Measurements from ENCODE around the gene ITPA. TPM values are rescaled to one million over a fixed set of nuclear protein-coding genes. Genes with fewer than 3 reads are reported as not detected.

The ITPA gene
- total and polyA plus RNA-seq, 2 of the 13 experiments (the other 11 are each of a cell fraction or from before 2014, with no cell fraction given), result 60.1 to 103 TPM

DNA sequence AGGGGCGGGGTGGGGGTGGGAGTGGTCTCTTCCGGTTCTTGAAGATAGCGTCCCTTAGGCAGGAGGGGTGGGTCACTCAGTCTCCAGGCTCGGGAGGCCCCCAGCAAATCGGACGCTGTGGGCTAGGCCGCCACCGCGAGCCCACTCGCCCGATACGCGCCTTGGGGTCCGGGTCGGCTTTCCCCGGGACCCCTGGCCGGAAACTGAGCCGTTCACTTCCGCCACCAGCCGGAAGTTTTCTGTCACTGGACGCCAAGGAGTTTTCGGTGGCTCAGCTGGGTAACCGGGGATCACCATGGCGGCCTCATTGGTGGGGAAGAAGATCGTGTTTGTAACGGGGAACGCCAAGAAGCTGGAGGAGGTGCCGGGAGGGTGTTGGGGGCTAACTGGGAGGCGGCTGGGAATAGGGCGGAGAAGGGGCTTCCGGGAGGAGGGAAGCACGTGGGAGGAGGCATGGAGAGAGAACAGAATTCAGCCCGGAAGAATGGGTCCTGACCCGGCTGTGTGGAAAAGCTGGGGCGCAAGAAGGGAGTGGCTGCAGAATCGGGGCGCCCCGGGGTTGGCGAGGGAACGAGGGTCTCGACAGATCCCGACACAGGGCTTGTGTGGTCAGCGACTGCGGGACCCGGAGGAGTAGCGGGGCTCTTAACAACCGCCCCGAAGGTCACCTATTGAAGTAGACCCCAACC lies at the start of gene ITPA (continued):
- TF ChIP-seq, protein P1, sequence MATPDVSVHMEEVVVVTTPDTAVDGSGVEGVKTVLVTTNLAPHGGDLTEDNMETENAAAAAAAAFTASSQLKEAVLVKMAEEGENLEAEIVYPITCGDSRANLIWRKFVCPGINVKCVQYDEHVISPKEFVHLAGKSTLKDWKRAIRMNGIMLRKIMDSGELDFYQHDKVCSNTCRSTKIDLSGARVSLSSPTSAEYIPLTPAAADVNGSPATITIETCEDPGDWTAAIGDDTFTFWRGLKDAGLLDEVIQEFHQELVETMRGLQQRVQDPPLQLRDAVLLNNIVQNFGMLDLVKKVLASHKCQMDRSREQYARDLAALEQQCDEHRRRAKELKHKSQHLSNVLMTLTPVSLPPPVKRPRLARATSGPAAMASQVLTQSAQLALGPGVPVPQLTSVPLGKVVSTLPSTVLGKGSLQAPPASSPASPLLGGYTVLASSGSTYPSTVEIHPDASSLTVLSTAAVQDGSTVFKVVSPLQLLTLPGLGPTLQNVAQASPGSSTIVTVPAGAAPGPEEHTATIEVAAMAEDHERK (CRISPR knock-in tag; IDR thresholded peaks at IDR 0.05; ENCODE audit: low read depth), result no peak
- TF ChIP-seq DMAP1 (CRISPR knock-in tag; IDR thresholded peaks at IDR 0.05) (peak; percentile 99), GABPA (IDR thresholded peaks at IDR 0.05; ENCODE audit: low read depth, low read length) (peak; percentile 92), GABPA (CRISPR knock-in tag; IDR thresholded peaks at IDR 0.05; ENCODE audit: low read depth) (peak; percentile 99), NR2F2 (IDR thresholded peaks at IDR 0.05; ENCODE audit: borderline replicate concordance, low read depth) (peak; percentile 18; the same call in 1 of the 2 replicates), SMARCC2 (IDR thresholded peaks at IDR 0.05) (no peak), TP53 (CRISPR knock-in tag; conservative IDR thresholded peaks at IDR 0.05) (no peak), ZNF496 (CRISPR knock-in tag; IDR thresholded peaks at IDR 0.05; ENCODE audit: insufficient replicate concordance) (no peak), KLF11 (CRISPR knock-in tag; IDR thresholded peaks at IDR 0.05) (peak; percentile 55; the same call in 1 of the 2 replicates), NR2C2 (CRISPR knock-in tag; IDR thresholded peaks at IDR 0.05; ENCODE audit: borderline replicate concordance) (peak; percentile 96), ZNF251 (CRISPR knock-in tag; IDR thresholded peaks at IDR 0.05) (no peak; the same call in 1 of the 2 replicates), FIP1L1 (IDR thresholded peaks at IDR 0.05; ENCODE audit: borderline replicate concordance, insufficient read depth, low read depth, low read length) (no peak), PAF1 (CRISPR knock-in tag; IDR thresholded peaks at IDR 0.05) (no peak), RBAK (CRISPR knock-in tag; IDR thresholded peaks at IDR 0.05) (0 out of 2 replicates have a peak, but pooled peaks have one; percentile 30), ETV5 (CRISPR knock-in tag; IDR thresholded peaks at IDR 0.05; ENCODE audit: borderline replicate concordance) (peak; percentile 91), ZNF264 (CRISPR knock-in tag; IDR thresholded peaks at IDR 0.05) (peak; percentile 22; the same call in 1 of the 2 replicates), HES4 (CRISPR knock-in tag; IDR thresholded peaks at IDR 0.05; ENCODE audit: borderline replicate concordance) (peak; percentile 66; the same call in 1 of the 2 replicates), GZF1 (CRISPR knock-in tag; IDR thresholded peaks at IDR 0.05) (peak; percentile 23; the same call in 1 of the 2 replicates), ZBTB21 (CRISPR knock-in tag; IDR thresholded peaks at IDR 0.05) (0 out of 2 replicates have a peak, but pooled peaks have one; percentile 33), CBX2 (IDR thresholded peaks at IDR 0.05; ENCODE audit: low read depth, low read length) (no peak), CBX2 (CRISPR knock-in tag; IDR thresholded peaks at IDR 0.05; ENCODE audit: low read depth) (no peak; the same call in 1 of the 2 replicates), ZNF558 (CRISPR knock-in tag; IDR thresholded peaks at IDR 0.05; ENCODE audit: borderline replicate concordance) (peak; percentile 98), ZNF460 (CRISPR knock-in tag; IDR thresholded peaks at IDR 0.05; ENCODE audit: borderline replicate concordance) (no peak), MED1 (CRISPR knock-in tag; IDR thresholded peaks at IDR 0.05) (peak; percentile 65; the same call in 1 of the 2 replicates), ZFP36L1 (CRISPR knock-in tag; IDR thresholded peaks at IDR 0.05) (peak; percentile 57; the same call in 1 of the 2 replicates), HMG20A (CRISPR knock-in tag; IDR thresholded peaks at IDR 0.05; ENCODE audit: borderline replicate concordance) (no peak; the same call in 1 of the 2 replicates), GATA4 (IDR thresholded peaks at IDR 0.05; ENCODE audit: borderline replicate concordance, low read depth) (no peak; the same call in 1 of the 2 replicates)
- TF ChIP-seq, protein P2, sequence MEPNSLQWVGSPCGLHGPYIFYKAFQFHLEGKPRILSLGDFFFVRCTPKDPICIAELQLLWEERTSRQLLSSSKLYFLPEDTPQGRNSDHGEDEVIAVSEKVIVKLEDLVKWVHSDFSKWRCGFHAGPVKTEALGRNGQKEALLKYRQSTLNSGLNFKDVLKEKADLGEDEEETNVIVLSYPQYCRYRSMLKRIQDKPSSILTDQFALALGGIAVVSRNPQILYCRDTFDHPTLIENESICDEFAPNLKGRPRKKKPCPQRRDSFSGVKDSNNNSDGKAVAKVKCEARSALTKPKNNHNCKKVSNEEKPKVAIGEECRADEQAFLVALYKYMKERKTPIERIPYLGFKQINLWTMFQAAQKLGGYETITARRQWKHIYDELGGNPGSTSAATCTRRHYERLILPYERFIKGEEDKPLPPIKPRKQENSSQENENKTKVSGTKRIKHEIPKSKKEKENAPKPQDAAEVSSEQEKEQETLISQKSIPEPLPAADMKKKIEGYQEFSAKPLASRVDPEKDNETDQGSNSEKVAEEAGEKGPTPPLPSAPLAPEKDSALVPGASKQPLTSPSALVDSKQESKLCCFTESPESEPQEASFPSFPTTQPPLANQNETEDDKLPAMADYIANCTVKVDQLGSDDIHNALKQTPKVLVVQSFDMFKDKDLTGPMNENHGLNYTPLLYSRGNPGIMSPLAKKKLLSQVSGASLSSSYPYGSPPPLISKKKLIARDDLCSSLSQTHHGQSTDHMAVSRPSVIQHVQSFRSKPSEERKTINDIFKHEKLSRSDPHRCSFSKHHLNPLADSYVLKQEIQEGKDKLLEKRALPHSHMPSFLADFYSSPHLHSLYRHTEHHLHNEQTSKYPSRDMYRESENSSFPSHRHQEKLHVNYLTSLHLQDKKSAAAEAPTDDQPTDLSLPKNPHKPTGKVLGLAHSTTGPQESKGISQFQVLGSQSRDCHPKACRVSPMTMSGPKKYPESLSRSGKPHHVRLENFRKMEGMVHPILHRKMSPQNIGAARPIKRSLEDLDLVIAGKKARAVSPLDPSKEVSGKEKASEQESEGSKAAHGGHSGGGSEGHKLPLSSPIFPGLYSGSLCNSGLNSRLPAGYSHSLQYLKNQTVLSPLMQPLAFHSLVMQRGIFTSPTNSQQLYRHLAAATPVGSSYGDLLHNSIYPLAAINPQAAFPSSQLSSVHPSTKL (CRISPR knock-in tag; IDR thresholded peaks at IDR 0.05), result peak; percentile 46; the same call in 1 of the 2 replicates

Measured in HepG2 (cell line).